ENCODE data around the gene KCNIP1. TPM values are rescaled to one million over a fixed set of nuclear protein-coding genes. Genes with fewer than 3 reads are reported as not detected.

Gene KCNIP1
- total and polyA plus RNA-seq, 2 of the 8 experiments (the other 6 are each of a cell fraction or from before 2014, with no cell fraction given): 0.52 to 0.83 TPM

DNA sequence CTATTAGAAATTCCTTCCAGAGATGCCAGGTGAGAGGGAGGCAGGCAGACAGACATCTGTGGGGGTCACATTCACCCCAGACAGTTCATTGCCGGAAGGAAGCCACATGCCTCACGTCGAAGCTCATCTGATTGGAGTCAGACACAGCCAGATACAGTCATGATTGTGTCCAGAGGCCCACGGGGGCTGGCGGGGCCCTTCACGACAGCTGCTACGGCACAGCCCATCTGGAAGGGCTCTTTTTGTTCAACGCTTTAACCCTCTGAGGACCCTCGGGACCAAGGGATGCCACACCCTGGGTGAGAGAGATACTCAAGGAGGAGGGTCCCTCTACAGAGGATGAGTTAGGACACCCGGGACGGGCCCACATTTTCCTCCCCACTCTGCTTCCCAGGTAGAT is 247.8 kb downstream of the KCNIP1 start:
- no peak overlapping the region for H2AFZ ChIP-seq (ENCODE audit: low read length)

More for the DNA sequence above, 247.8 kb downstream of the KCNIP1 start:
- H3K4me1 ChIP-seq (replicated peaks in 1 of 4; ENCODE audit: control insufficient read depth in 3 of 4, insufficient read depth in 4 of 4, low read length in 3 of 4): peaks cover 0 to 4% (median under 1%) of the 10 kb centered on the region in 4 experiments; a peak in 2 of 7 replicates
- peak overlapping the region; percentile 49; the same call in 1 of the 2 replicates for H2BK5ac ChIP-seq (ENCODE audit: low read depth, low read length)
- no peak overlapping the region for H3K23ac ChIP-seq (ENCODE audit: insufficient read length)
- H2AK5ac ChIP-seq (ENCODE audit: low read depth, low read length): no peak overlapping the region
- no peak overlapping the region for H3K27ac ChIP-seq (ENCODE audit: low read depth, low read length)
- H3K14ac ChIP-seq (ENCODE audit: insufficient read length): no peak overlapping the region
- H3K27me3 ChIP-seq (replicated peaks in 1 of 4; ENCODE audit: control insufficient read depth in 3 of 4, extremely low read depth in 1 of 4, insufficient read depth in 3 of 4, low read length in 3 of 4): no peaks in the 10 kb centered on the region
- FAIRE-seq: no peak
- CTCF ChIA-PET (ENCODE audit: partially characterized antibody): interaction anchor here (0.5 to 21.2 kb wide), 6 partner anchors 19 to 108 kb away, joined by 3 to 650 read pairs (median 47); partner anchors contain the start of gene GABRP
- H3K56ac ChIP-seq (replicated peaks; ENCODE audit: insufficient read length, low read depth, low read length): no peak overlapping the region
- no peaks in the 10 kb centered on the region for H4K20me1 ChIP-seq (replicated peaks in 1 of 2; ENCODE audit: control insufficient read depth in 1 of 2, insufficient read depth in 2 of 2, low read length in 2 of 2)
- no peak for DNase-seq (ENCODE audit: low read depth in 1 of 2, low spot score in 2 of 2)
- peak overlapping the region; percentile 5; the same call in 1 of the 2 replicates for H2BK15ac ChIP-seq (ENCODE audit: low read length)
- WGBS, 2 experiments (ENCODE audit: extremely low coverage in 1 of 2, insufficient coverage in 1 of 2, insufficient read length in 1 of 2, insufficient replicate concordance in 2 of 2, low coverage in 1 of 2, low lambda C conversion rate in 2 of 2, missing lambda C conversion rate in 1 of 2): 82% methylated on average over 11 of the region's 11 CpGs; no CpG with 5 or more reads in 1 of the 2 experiments
- no peak overlapping the region for H3K9ac ChIP-seq (replicated peaks in 1 of 4; ENCODE audit: extremely low read depth in 1 of 4, low read depth in 3 of 4, low read length in 3 of 4)
- H2BK20ac ChIP-seq (ENCODE audit: low read length): peak overlapping the region; percentile 66; the same call in 1 of the 2 replicates
- 0 out of 2 replicates have a peak overlapping the region, but pooled peaks have one; percentile 27 for H3K18ac ChIP-seq (ENCODE audit: extremely low read depth, low read length)
- no peak overlapping the region for H3K4me2 ChIP-seq (ENCODE audit: insufficient read depth in 1 of 2, low read depth in 2 of 2, low read length in 2 of 2)
- no peak overlapping the region for H3K4me3 ChIP-seq (ENCODE audit: extremely low read depth in 1 of 4, insufficient read depth in 2 of 4, low read depth in 3 of 4, low read length in 4 of 4)
- POLR2A ChIA-PET (ENCODE audit: partially characterized antibody): interaction anchor here (0.8 to 11.3 kb wide), 4 partner anchors 8 to 74 kb away, joined by 3 to 190 read pairs (median 78); partner anchors contain the start of gene GABRP
- TF ChIP-seq CTBP2 (IDR thresholded peaks at IDR 0.05; ENCODE audit: borderline replicate concordance, insufficient read depth, insufficient read length, low read length) (no peak), TCF12 (IDR thresholded peaks at IDR 0.05; ENCODE audit: low read depth, low read length) (no peak), POU5F1 (IDR thresholded peaks at IDR 0.05; ENCODE audit: low read depth, low read length) (no peak), EZH2 (IDR thresholded peaks at IDR 0.05; ENCODE audit: low read depth, low read length, severe bottlenecking) (no peak), HDAC2 (IDR thresholded peaks at IDR 0.05; ENCODE audit: borderline replicate concordance in 1 of 2, low read depth in 2 of 2, low read length in 2 of 2) (no peak), KDM4A (IDR thresholded peaks at IDR 0.05; ENCODE audit: low read depth, low read length, severe bottlenecking) (no peak), RBBP5 (IDR thresholded peaks at IDR 0.05; ENCODE audit: borderline replicate concordance, low read depth, low read length) (no peak), PHF8 (conservative IDR thresholded peaks at IDR 0.05; ENCODE audit: low read depth, low read length) (no peak), SP1 (IDR thresholded peaks at IDR 0.05; ENCODE audit: low read depth, low read length) (no peak), POLR2A (IDR thresholded peaks at IDR 0.05; ENCODE audit: control extremely low read depth in 1 of 2, low read depth in 2 of 2, low read length in 2 of 2) (no peak), CBX5 (IDR thresholded peaks at IDR 0.05; ENCODE audit: low read depth, low read length) (no peak)
- no peak overlapping the region for H4K5ac ChIP-seq (ENCODE audit: insufficient read length, low read depth, low read length)
- peak overlapping the region; percentile 13; the same call in 1 of the 2 replicates for H2BK12ac ChIP-seq (ENCODE audit: low read depth, low read length)
- H2BK120ac ChIP-seq (replicated peaks; ENCODE audit: low read depth, low read length): no peak overlapping the region
- H4K91ac ChIP-seq (replicated peaks; ENCODE audit: insufficient read length, low read length): peak overlapping the region; percentile 36
- no peaks in the 10 kb centered on the region for H3K9me3 ChIP-seq (ENCODE audit: insufficient read depth in 2 of 2, low read depth in 1 of 2, low read length in 1 of 2)
- H4K8ac ChIP-seq (ENCODE audit: extremely low read depth, insufficient read depth, low read length): no peak overlapping the region; the same call in 1 of the 2 replicates
- H3K79me2 ChIP-seq (ENCODE audit: control insufficient read depth in 1 of 2, insufficient read depth in 2 of 2, low read length in 2 of 2): no peaks in the 10 kb centered on the region
- no peaks in the 10 kb centered on the region for H3K79me1 ChIP-seq (ENCODE audit: low read depth, low read length)
- H3K23me2 ChIP-seq (ENCODE audit: low read depth, low read length): peaks cover 10% of the 10 kb centered on the region; the same call in 1 of the 2 replicates
- H3K4ac ChIP-seq (replicated peaks; ENCODE audit: insufficient read length, low read depth, low read length): no peak overlapping the region
- 0 out of 8 replicates have a peak, but pooled peaks cover 0 to 4% (median 0%) of the 10 kb centered on the region in 4 experiments for H3K36me3 ChIP-seq (ENCODE audit: control insufficient read depth in 2 of 4, insufficient read depth in 4 of 4, low read length in 3 of 4)

All from H1 (cell line).